Astrocyte (in vitro differentiated cells and primary cell): ENCODE data around the gene KIF26B.

Experiments used
- CTCF ChIP-seq: IDR thresholded peaks from 2 replicates; pipeline ENCODE4 v1.5.1; 2011; ENCODE audit warnings: low read depth, mild to moderate bottlenecking, inconsistent platforms, low read length, moderate library complexity; ENCODE audit not compliant: insufficient read depth
- EZH2 ChIP-seq: IDR thresholded peaks from 2 replicates; pipeline ENCODE4 v1.6.1; 2012; ENCODE audit warnings: mild to moderate bottlenecking, low read length, inconsistent platforms; ENCODE audit not compliant: insufficient read depth

DNA sequence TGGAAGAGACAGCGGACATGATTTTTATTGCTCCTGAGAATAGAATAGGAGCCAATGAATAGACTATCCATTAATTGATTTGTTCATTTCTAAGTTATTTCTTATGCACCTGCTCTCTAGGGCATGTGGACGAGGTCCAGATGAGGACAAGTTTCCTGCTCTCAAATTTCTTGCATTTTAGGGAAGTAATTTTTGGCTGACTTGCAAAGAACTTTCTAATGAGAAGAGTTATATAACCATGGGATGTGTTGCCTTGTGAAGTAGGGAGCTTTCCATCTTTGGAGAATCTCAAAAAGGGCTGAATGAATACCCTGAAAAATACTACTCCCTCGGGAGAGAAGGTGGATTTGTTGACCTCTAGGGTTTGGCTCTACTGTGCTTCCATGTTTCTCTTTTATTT lies 243.0 kb downstream of the KIF26B start:
- TF ChIP-seq EZH2 (no peak), CTCF (no peak)
